Astrocyte (in vitro differentiated cells and primary cell): ENCODE measurements around the gene PREX1. TPM values are rescaled to one million over a fixed set of nuclear protein-coding genes. Genes with fewer than 3 reads are reported as not detected.

Experiments used
- DNase-seq: peaks from one replicate; pipeline ENCODE4 v3.0.0-alpha.2; 2010; ENCODE audit warnings: low read depth
- FAIRE-seq: peaks from 2 replicates; lab custom pipeline; 2011; peaks lifted over from hg19 to GRCh38; lab: Jason Lieb, UNC
- H2AFZ ChIP-seq: 2 replicates; pipeline ENCODE4 v1.6.0; 2012; ENCODE audit warnings: low read depth, low read length, inconsistent platforms
- H3K27ac ChIP-seq: 2 replicates; pipeline ENCODE4 v1.5.1; 2011; ENCODE audit warnings: low read depth, low read length, inconsistent platforms
- H3K27me3 ChIP-seq: 2 replicates; pipeline ENCODE4 v1.6.0; 2011; ENCODE audit warnings: low read length, inconsistent platforms; ENCODE audit not compliant: insufficient read depth
- H3K36me3 ChIP-seq: 2 replicates; pipeline ENCODE4 v1.5.1; 2011; ENCODE audit warnings: low read length, inconsistent platforms; ENCODE audit not compliant: insufficient read depth
- H3K4me1 ChIP-seq: 2 replicates; pipeline ENCODE4 v1.5.1; 2011; ENCODE audit warnings: low read length, inconsistent platforms; ENCODE audit not compliant: insufficient read depth
- H3K4me2 ChIP-seq: 2 replicates; pipeline ENCODE4 v1.6.0; 2012; ENCODE audit warnings: low read length, inconsistent platforms
- H3K4me3 ChIP-seq: 2 replicates; pipeline ENCODE4 v1.5.1; 2011; ENCODE audit warnings: low read depth, mild to moderate bottlenecking, low read length, inconsistent platforms; ENCODE audit not compliant: insufficient read depth
- H3K79me2 ChIP-seq: 2 replicates; pipeline ENCODE4 v1.6.0; 2012; ENCODE audit warnings: mild to moderate bottlenecking, low read length, inconsistent platforms; ENCODE audit not compliant: insufficient read depth
- H3K9ac ChIP-seq: 2 replicates; pipeline ENCODE4 v1.6.0; 2012; ENCODE audit warnings: mild to moderate bottlenecking, low read length, inconsistent platforms
- H3K9me3 ChIP-seq: 2 replicates; pipeline ENCODE4 v1.5.1; 2012; ENCODE audit warnings: low read depth, mild to moderate bottlenecking, low read length, inconsistent platforms; ENCODE audit not compliant: insufficient read depth
- H4K20me1 ChIP-seq: 2 replicates; pipeline ENCODE4 v1.6.0; 2012; ENCODE audit warnings: low read length, inconsistent platforms; ENCODE audit not compliant: insufficient read depth
- H3K27ac Mint-ChIP-seq: one replicate; pipeline ENCODE4 v1.8.0; 2021; ENCODE audit warnings: mild to moderate bottlenecking, mixed read lengths; ENCODE audit not compliant: unreplicated experiment
- H3K27me3 Mint-ChIP-seq: one replicate; pipeline ENCODE4 v1.8.0; 2021; ENCODE audit warnings: low read depth, mixed read lengths; ENCODE audit not compliant: unreplicated experiment
- H3K36me3 Mint-ChIP-seq: one replicate; pipeline ENCODE4 v1.8.0; 2021; ENCODE audit warnings: low read depth, mixed read lengths; ENCODE audit not compliant: unreplicated experiment
- H3K4me1 Mint-ChIP-seq: one replicate; pipeline ENCODE4 v1.8.0; 2021; ENCODE audit warnings: low read depth, mixed read lengths; ENCODE audit not compliant: unreplicated experiment
- H3K4me3 Mint-ChIP-seq: one replicate; pipeline ENCODE4 v1.8.0; 2021; ENCODE audit warnings: mild to moderate bottlenecking, moderate library complexity, mixed read lengths; ENCODE audit not compliant: unreplicated experiment
- H3K9me3 Mint-ChIP-seq: one replicate; pipeline ENCODE4 v1.8.0; 2021; ENCODE audit warnings: mild to moderate bottlenecking, mixed read lengths; ENCODE audit not compliant: unreplicated experiment
- CTCF ChIP-seq: IDR thresholded peaks from 2 replicates; pipeline ENCODE4 v1.5.1; 2011; ENCODE audit warnings: low read depth, mild to moderate bottlenecking, inconsistent platforms, low read length, moderate library complexity; ENCODE audit not compliant: insufficient read depth
- EZH2 ChIP-seq: IDR thresholded peaks from 2 replicates; pipeline ENCODE4 v1.6.1; 2012; ENCODE audit warnings: mild to moderate bottlenecking, low read length, inconsistent platforms; ENCODE audit not compliant: insufficient read depth
- total RNA-seq: library from RNA; stranded (reverse); gene quantifications from 2 replicates; pipeline ENCODE4 v1.2.1, GENCODE V29; 2021

The PREX1 gene
- total RNA-seq, 1 donor from 2014 or later, result 3.5 TPM

GRCh38 chr20:48750941-48751635, 76.7 kb downstream of the PREX1 start:
- Mint-ChIP-seq H3K27me3 (peaks cover 21% of the 10 kb centered on the region), H3K4me1 (peaks cover 2% of the 10 kb centered on the region), H3K9me3 (peaks cover 2% of the 10 kb centered on the region), H3K4me3 (no peak overlapping the region), H3K27ac (no peak overlapping the region), H3K36me3 (peaks cover 1% of the 10 kb centered on the region)
- Histone ChIP-seq H3K9me3 (peaks cover 3% of the 10 kb centered on the region), H2AFZ (peak overlapping the region; percentile 64), H3K79me2 (no peaks in the 10 kb centered on the region), H3K36me3 (no peaks in the 10 kb centered on the region), H3K9ac (no peak overlapping the region), H3K4me2 (peak overlapping the region; percentile 60), H3K4me1 (peaks cover 6% of the 10 kb centered on the region), H3K4me3 (no peak overlapping the region), H4K20me1 (no peaks in the 10 kb centered on the region), H3K27me3 (no peaks in the 10 kb centered on the region), H3K27ac (no peak overlapping the region)
- FAIRE-seq (no peak), DNase-seq (peak; percentile 12)
- TF ChIP-seq CTCF (no peak), EZH2 (no peak)

- no peak overlapping the region for H3K27ac Mint-ChIP-seq
- Histone ChIP-seq H3K9me3 (peaks cover 2% of the 10 kb centered on the region), H3K9ac (no peak overlapping the region), H3K4me2 (no peak overlapping the region), H3K36me3 (no peaks in the 10 kb centered on the region), H3K79me2 (no peaks in the 10 kb centered on the region), H3K27ac (no peak overlapping the region), H3K4me1 (peaks cover 6% of the 10 kb centered on the region), H3K27me3 (no peaks in the 10 kb centered on the region), H2AFZ (no peak overlapping the region), H3K4me3 (no peak overlapping the region), H4K20me1 (no peaks in the 10 kb centered on the region)
- TF ChIP-seq CTCF, result no peak
- TF ChIP-seq EZH2, result no peak
- H3K4me3 Mint-ChIP-seq, result no peak overlapping the region
- peaks cover 21% of the 10 kb centered on the region for H3K27me3 Mint-ChIP-seq
- H3K36me3 Mint-ChIP-seq, result peaks cover 1% of the 10 kb centered on the region
- FAIRE-seq, result no peak
- peaks cover 2% of the 10 kb centered on the region for H3K9me3 Mint-ChIP-seq
- no peak for DNase-seq
- H3K4me1 Mint-ChIP-seq, result no peaks in the 10 kb centered on the region
These were observed 77.4 kb downstream of the PREX1 start for GRCh38 chr20:48750376-48750775.

DNA sequence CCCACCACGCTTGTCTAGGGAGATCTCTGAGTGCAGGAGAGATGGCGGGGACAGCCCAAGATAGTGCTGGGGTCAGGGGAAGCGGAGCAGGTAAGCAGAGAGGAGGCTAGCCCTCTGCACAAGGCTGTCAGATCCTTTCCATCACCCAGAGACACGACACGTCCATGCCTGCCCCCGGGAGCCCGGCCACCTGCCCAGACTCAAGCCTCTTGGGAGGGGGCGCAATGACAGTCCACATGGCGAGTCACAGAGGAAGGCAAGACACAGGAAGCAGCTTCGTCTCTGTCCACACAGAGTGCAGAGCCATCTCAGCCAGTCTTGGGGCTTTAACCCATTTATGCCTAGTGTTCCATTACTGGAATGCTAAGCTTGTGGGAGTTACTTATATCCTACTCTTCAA, 78.4 kb downstream of the PREX1 start:
- Histone ChIP-seq H2AFZ (no peak overlapping the region), H3K4me2 (no peak overlapping the region), H3K9ac (no peak overlapping the region), H3K27me3 (no peaks in the 10 kb centered on the region), H3K4me3 (no peak overlapping the region), H3K27ac (no peak overlapping the region), H3K4me1 (peaks cover 6% of the 10 kb centered on the region), H4K20me1 (no peaks in the 10 kb centered on the region), H3K79me2 (no peaks in the 10 kb centered on the region), H3K36me3 (no peaks in the 10 kb centered on the region), H3K9me3 (no peaks in the 10 kb centered on the region)
- peaks cover 2% of the 10 kb centered on the region for H3K9me3 Mint-ChIP-seq
- H3K27me3 Mint-ChIP-seq, result peaks cover 21% of the 10 kb centered on the region
- no peak for FAIRE-seq
- H3K27ac Mint-ChIP-seq, result no peak overlapping the region
- H3K4me3 Mint-ChIP-seq, result no peak overlapping the region
- TF ChIP-seq EZH2, result no peak
- H3K4me1 Mint-ChIP-seq, result no peaks in the 10 kb centered on the region
- peaks cover 1% of the 10 kb centered on the region for H3K36me3 Mint-ChIP-seq
- DNase-seq, result no peak
